Activated CD8-positive, alpha-beta T cell treated with anti-CD3 and anti-CD28 coated beads, Interleukin-2, amount 10 ng/mL, durations not matched to agents 7 days and 5 days (primary cell): ENCODE measurements around the gene NECTIN3. TPM values are rescaled to one million over a fixed set of nuclear protein-coding genes. Genes with fewer than 3 reads are reported as not detected.

Source experiments
- ATAC-seq: fragments of 150-1000 bp; cut with Tn5 transposase; one replicate; pipeline ENCODE4 v1.10.0; 2021; ENCODE audit warnings: moderate library complexity
- CTCF ChIA-PET: fragments of 350-600 bp; sonication (Branson Sonifier 250); formaldehyde crosslinking; loops from one replicate; lab custom pipeline; 2021; ENCODE audit warnings: antibody characterized with exemption; lab: Charles Lee
- POLR2A ChIA-PET: fragments of 350-600 bp; sonication (Branson Sonifier 250); formaldehyde crosslinking; loops from one replicate; lab custom pipeline; 2021; ENCODE audit warnings: antibody characterized with exemption; lab: Charles Lee
- DNase-seq: peaks from one replicate; pipeline ENCODE4 v3.0.0-alpha.2; 2020
- H3K27ac Mint-ChIP-seq: one replicate; pipeline ENCODE4 v1.8.0; 2021; ENCODE audit warnings: mild to moderate bottlenecking, mixed read lengths
- H3K27me3 Mint-ChIP-seq: one replicate; pipeline ENCODE4 v1.8.0; 2021; ENCODE audit warnings: low read depth, mixed read lengths
- H3K36me3 Mint-ChIP-seq: one replicate; pipeline ENCODE4 v1.8.0; 2021; ENCODE audit warnings: low read depth, mixed read lengths
- H3K4me1 Mint-ChIP-seq: one replicate; pipeline ENCODE4 v1.8.0; 2021; ENCODE audit warnings: low read depth, mixed read lengths
- H3K4me3 Mint-ChIP-seq: one replicate; pipeline ENCODE4 v1.8.0; 2021; ENCODE audit warnings: mild to moderate bottlenecking, mixed read lengths
- H3K9me3 Mint-ChIP-seq: one replicate; pipeline ENCODE4 v1.8.0; 2022; ENCODE audit warnings: mixed read lengths; ENCODE audit not compliant: insufficient read depth
- total RNA-seq, 2 experiments: library from RNA; stranded (reverse); gene quantifications; one replicate each; pipeline ENCODE4 v1.2.3, GENCODE V29; 2021

Gene NECTIN3
- total RNA-seq, 2 experiments from 2014 or later = 6.1 to 7.6 TPM

DNA sequence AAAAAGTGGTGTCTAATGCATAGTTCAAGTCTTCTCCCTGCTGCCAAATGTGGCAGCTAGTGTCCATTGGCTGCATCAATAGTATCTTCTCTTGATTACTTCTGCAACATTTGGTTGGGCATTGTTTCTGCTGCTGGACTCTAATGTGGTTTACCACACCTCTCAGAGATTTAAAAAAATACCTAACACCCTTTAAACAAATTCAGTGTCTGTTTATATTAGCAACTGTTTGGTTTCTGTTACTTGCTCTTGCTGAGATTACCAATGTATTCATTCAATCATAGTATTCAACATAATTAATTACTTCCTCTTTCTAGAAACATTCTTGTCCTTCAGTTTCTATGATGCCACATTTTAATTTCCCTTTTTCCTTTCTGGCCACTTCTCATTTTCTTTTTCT, 20.3 kb upstream of the NECTIN3 start:
- no peaks in the 10 kb centered on the region for H3K4me1 Mint-ChIP-seq
- ChIA-PET CTCF (no interaction called here), POLR2A (no interaction called here)
- no peak overlapping the region for H3K4me3 Mint-ChIP-seq
- H3K27ac Mint-ChIP-seq = no peak overlapping the region
- ATAC-seq = no peak
- no peaks in the 10 kb centered on the region for H3K27me3 Mint-ChIP-seq
- H3K9me3 Mint-ChIP-seq = no peaks in the 10 kb centered on the region
- DNase-seq = no peak
- H3K36me3 Mint-ChIP-seq = no peaks in the 10 kb centered on the region

DNA sequence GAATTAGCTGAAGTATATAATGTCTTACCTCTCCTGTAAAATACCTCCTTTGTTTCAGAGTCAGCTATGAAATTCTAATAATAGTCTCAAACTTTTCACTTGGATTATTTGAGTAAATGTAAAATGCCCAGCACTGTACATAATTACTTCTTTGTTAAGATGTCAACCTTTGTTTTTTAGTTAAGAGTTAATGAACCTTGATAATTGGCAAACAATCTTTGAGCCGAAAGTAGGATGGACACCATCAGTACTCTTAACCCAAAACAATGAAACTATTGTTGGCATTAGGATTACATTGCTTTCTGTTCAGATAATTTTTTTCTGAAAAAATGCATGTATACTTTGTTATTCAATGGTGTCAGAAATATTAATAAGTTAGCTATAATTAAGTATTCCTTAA, 3.0 kb upstream of the NECTIN3 start:
- Mint-ChIP-seq H3K36me3 (no peaks in the 10 kb centered on the region), H3K4me3 (no peak overlapping the region), H3K4me1 (peaks cover 23% of the 10 kb centered on the region), H3K9me3 (no peaks in the 10 kb centered on the region), H3K27ac (no peak overlapping the region), H3K27me3 (peaks cover 41% of the 10 kb centered on the region)
- ChIA-PET CTCF (interaction anchor here (3.2 kb wide), 1 partner anchor 12 kb away, joined by 16 read pairs; no protein-coding TSS in a partner anchor), POLR2A (interaction anchor here (1.2 kb wide), 1 partner anchor 8 kb away, joined by 3 read pairs; no protein-coding TSS in a partner anchor)
- DNase-seq (no peak), ATAC-seq (no peak)

DNA sequence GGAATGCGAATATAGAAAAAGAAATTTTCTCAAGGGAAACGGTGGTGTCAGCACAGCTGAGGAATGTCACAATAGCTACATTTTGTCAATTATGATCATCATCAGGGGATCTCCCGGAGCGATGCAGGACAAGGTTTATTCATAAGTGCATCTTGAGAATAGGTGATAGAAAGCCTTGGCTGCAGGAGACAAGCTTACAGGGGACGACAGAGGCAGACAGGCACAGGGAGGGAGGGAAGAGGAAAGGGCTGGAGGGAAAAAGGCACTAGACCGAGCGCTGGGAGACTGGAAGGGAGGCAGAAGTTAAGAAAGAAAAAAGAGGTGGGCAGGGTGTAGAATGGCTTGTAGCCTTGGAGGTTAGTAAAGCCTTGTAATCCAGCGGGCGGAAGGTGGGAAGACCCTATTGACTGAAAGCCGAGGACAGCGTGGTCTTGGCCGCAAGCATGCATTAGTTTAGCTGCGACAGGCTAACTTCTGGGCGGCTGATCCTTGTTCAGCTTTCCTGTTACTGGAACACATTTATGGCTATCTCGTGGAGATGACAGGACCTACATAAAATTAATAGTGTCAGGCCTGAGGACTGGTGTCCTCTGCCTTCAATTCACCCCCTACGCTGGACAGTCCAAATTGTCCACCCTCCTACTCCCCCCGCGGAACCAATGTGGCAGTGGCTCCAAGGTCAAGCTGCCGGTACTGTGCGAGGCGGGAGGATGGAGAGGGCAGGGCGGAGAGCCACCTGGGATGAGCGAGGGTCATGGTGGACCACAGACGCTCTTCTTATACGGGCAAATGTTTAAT, 1.4 kb upstream of the NECTIN3 start:
- Mint-ChIP-seq H3K27me3 (peaks cover 50% of the 10 kb centered on the region), H3K4me1 (peaks cover 23% of the 10 kb centered on the region), H3K36me3 (no peaks in the 10 kb centered on the region), H3K9me3 (no peaks in the 10 kb centered on the region), H3K27ac (peak overlapping the region; percentile 30), H3K4me3 (peak overlapping the region; percentile 79)
- ChIA-PET CTCF (interaction anchor here (1.0 to 3.2 kb wide), 4 partner anchors 11 to 469 kb away, joined by 3 to 16 read pairs (median 4); no protein-coding TSS in a partner anchor), POLR2A (interaction anchor here (1.1 to 1.2 kb wide), 2 partner anchors 10 to 474 kb away, joined by 3 read pairs; no protein-coding TSS in a partner anchor)
- DNase-seq = no peak
- no peak for ATAC-seq

DNA sequence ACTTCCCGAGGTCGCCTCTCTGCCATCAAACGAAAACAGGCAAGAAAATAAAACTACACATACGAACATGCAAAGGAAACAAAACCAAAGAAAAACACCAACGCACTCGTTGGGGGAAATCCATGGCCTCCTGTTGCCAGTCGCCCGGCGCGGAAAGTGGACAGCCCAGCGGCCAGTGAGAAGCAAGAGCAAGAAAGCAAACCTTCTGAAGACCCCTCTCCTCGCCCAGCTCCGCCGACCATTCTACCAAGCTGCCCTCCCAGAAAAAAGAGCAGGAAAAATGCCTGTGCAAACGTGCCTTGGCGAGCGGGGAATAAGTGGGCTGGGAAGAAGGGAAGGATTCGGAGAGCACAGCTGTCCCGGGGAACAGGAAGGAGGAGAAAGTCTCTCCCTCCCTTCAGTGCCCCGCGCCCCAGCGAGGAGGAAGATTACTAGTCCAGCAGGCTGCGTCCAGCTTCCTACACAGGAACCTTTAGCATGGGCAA, 802 bp upstream of the NECTIN3 start:
- DNase-seq (peak; percentile 30), ATAC-seq (no peak)
- ChIA-PET POLR2A (interaction anchor here (1.1 kb wide), 1 partner anchor 474 kb away, joined by 3 read pairs; no protein-coding TSS in a partner anchor), CTCF (interaction anchor here (1.6 to 3.2 kb wide), 2 partner anchors 10 to 266 kb away, joined by 5 to 16 read pairs; no protein-coding TSS in a partner anchor)
- Mint-ChIP-seq H3K27me3 (peaks cover 57% of the 10 kb centered on the region), H3K27ac (peak overlapping the region; percentile 30), H3K36me3 (no peaks in the 10 kb centered on the region), H3K4me3 (peak overlapping the region; percentile 79), H3K9me3 (no peaks in the 10 kb centered on the region), H3K4me1 (peaks cover 23% of the 10 kb centered on the region)

DNA sequence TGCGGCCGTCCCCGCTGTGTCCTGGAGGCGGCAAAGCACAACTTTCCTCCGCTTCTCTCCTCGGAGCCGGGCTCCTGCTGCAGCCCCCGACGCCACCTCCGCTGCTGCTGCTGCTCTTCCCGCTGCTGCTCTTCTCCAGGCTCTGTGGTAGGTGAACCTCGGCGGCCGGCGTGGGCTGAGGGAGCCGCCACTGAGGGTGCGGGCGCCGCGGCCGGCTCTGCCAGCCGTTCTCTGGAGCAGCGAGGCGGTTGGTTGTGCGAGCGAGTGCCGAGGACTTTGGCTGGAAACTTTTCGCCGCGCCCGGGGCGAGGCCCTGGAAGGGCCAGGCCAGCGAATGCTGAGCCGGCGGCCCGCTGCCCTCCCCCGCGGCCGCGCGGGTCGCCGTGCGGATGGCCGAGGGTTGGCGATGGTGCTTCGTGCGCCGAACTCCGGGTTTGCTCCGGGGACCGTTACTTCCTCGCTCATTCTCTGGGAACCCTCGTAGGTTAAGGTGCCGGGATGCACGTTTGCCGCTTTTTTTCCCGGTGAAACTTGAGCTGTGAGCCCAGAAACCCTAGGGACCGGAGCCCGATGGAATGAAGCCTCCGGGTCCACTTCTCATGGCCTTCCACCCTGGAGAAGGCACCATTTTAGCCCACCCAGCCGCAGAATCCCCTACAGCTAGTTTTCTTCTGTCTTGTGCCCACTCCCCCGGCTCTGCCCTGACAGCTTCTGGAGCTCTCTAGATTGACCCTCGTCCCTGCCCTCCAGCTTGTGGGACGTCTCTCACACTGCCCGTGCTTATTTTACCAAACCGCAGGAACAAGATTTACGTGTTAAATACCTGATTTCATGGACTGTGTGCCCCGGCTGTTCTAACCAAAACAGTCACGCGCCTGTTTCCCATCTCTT, 660 bp downstream of the NECTIN3 start:
- H3K27ac Mint-ChIP-seq = no peak overlapping the region
- H3K4me1 Mint-ChIP-seq = peaks cover 23% of the 10 kb centered on the region
- POLR2A ChIA-PET = interaction anchor here (0.6 kb wide), 1 partner anchor 535 kb away, joined by 3 read pairs; no protein-coding TSS in a partner anchor
- no peaks in the 10 kb centered on the region for H3K9me3 Mint-ChIP-seq
- CTCF ChIA-PET = interaction anchor here (1.3 kb wide), 1 partner anchor 12 kb away, joined by 3 read pairs; no protein-coding TSS in a partner anchor
- H3K36me3 Mint-ChIP-seq = no peaks in the 10 kb centered on the region
- ATAC-seq (peak; percentile 48), DNase-seq (peak; percentile 28)
- peak overlapping the region; percentile 79 for H3K4me3 Mint-ChIP-seq
- peaks cover 56% of the 10 kb centered on the region for H3K27me3 Mint-ChIP-seq

DNA sequence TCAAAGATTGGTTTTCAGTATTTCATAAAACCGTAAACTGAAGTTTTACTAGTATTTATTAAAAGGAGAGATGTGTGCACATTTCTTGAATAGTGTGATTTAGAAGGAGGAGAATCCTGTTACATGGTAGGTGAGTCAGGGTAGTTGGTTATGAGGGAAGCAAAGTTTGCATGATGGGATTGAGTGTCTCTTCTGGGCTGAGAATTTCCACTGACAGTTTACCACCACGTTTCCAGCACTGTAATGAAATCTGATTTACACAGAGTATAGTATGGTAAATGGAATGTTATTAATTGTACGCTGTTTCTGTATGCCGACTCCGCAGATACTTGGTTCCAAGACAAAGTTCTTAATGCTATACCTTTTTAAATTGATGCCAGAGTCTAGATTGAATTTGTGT, 1.6 kb downstream of the NECTIN3 start:
- Mint-ChIP-seq H3K4me3 (peak overlapping the region; percentile 79), H3K9me3 (no peaks in the 10 kb centered on the region), H3K27ac (no peak overlapping the region), H3K4me1 (peaks cover 23% of the 10 kb centered on the region), H3K36me3 (no peaks in the 10 kb centered on the region), H3K27me3 (peaks cover 51% of the 10 kb centered on the region)
- ChIA-PET POLR2A (no interaction called here), CTCF (interaction anchor here (1.3 to 1.6 kb wide), 2 partner anchors 13 to 265 kb away, joined by 3 to 4 read pairs; no protein-coding TSS in a partner anchor)
- no peak for DNase-seq
- no peak for ATAC-seq

DNA sequence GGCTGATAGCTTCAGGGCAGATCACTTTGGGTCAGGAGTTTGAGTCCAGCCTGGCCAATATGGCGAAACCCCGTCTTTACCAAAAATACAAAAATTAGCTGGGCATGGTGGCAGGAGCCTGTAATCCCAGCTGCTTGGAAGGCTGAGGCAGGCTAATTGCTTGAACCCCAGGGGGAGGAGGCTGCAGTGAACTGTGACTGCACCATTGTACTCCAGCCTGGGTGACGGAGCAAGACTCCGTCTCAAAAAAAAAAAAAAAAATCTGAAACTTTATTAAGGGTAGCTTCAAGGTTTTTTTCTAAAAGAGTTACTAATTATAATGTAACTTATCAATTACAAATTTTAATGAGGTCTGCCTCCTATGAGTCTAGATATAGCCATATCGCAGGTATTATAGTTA, 5.1 kb downstream of the NECTIN3 start:
- Mint-ChIP-seq H3K4me1 (peaks cover 12% of the 10 kb centered on the region), H3K27me3 (peaks cover 34% of the 10 kb centered on the region), H3K36me3 (no peaks in the 10 kb centered on the region), H3K27ac (no peak overlapping the region), H3K9me3 (no peaks in the 10 kb centered on the region), H3K4me3 (no peak overlapping the region)
- no peak for ATAC-seq
- ChIA-PET POLR2A (no interaction called here), CTCF (no interaction called here)
- no peak for DNase-seq

DNA sequence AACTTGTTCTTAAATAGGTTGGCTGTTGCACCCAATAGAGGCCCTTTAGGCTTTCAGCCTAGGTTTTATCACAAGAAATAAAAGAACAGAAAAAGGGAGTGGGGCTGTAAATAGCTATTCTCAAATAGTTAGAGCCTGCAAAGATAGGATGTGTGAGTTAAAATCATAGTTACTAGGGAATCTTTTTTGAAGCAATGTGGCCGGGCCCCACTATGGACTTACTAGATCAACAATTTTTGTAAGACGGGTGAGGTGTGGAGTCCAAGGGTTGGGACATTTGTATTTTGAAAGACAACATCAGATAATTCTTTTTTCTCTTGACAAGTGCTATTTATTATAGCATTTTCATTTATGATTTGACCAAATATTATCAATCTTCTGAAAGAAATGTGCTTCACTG, 5.8 kb downstream of the NECTIN3 start:
- ChIA-PET CTCF (no interaction called here), POLR2A (no interaction called here)
- no peak overlapping the region for H3K4me3 Mint-ChIP-seq
- no peaks in the 10 kb centered on the region for H3K9me3 Mint-ChIP-seq
- peaks cover 12% of the 10 kb centered on the region for H3K4me1 Mint-ChIP-seq
- DNase-seq = no peak
- ATAC-seq = no peak
- peaks cover 34% of the 10 kb centered on the region for H3K27me3 Mint-ChIP-seq
- no peaks in the 10 kb centered on the region for H3K36me3 Mint-ChIP-seq
- no peak overlapping the region for H3K27ac Mint-ChIP-seq

DNA sequence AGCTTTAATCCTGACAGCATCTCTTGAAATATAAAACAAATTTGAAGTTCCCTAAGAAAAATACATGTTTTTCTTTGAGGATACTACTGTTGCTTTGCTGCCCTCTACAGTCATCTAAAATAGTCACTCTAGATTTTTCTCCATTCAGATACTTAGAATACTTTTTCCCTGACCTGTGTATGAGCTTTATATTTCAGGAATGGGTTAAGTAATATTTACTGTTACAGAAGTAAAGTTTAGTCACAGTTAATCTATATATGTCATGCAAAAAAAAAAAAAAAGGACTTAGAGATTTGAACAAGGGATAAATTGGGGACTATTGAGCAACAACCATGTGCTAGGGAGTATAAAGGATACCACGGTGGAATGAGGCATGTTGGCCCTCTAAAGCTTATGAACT, 8.8 kb downstream of the NECTIN3 start:
- H3K27me3 Mint-ChIP-seq = peaks cover 11% of the 10 kb centered on the region
- ATAC-seq = no peak
- CTCF ChIA-PET = interaction anchor here (0.6 to 3.6 kb wide), 6 partner anchors 11 to 749 kb away, joined by 3 to 16 read pairs (median 4); no protein-coding TSS in a partner anchor
- no peak for DNase-seq
- H3K36me3 Mint-ChIP-seq = no peaks in the 10 kb centered on the region
- POLR2A ChIA-PET = no interaction called here
- H3K4me1 Mint-ChIP-seq = no peaks in the 10 kb centered on the region
- no peak overlapping the region for H3K4me3 Mint-ChIP-seq
- H3K27ac Mint-ChIP-seq = no peak overlapping the region
- H3K9me3 Mint-ChIP-seq = no peaks in the 10 kb centered on the region

DNA sequence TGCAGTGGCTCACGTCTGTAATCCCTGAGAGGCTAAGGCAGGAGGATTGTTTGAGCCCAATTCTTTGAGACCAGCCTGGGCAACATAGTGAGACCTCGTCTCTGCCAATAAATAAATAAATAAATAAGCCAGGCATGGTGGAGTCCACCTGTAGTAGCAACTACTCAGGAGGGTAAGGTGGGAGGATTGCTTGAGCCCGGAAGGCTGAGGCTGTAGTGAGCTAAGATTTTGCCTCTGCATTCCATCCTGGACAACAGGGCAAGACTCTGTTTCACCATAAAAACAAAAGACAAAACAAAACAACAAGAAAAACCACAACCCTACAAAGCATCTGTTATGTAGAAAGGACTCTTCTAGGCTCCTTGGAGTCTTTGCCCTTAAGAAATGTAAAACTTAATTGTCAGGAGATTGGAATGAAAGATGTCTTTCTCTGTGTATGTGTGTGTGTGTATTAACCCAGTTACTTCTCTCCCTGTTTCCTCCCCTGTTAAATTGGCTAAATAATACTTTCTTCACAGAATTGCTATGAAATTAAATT, 9.5 kb downstream of the NECTIN3 start:
- Mint-ChIP-seq H3K36me3 (no peaks in the 10 kb centered on the region), H3K27ac (no peak overlapping the region), H3K4me1 (no peaks in the 10 kb centered on the region), H3K9me3 (no peaks in the 10 kb centered on the region), H3K27me3 (peaks cover 7% of the 10 kb centered on the region), H3K4me3 (no peak overlapping the region)
- DNase-seq (no peak), ATAC-seq (no peak)
- CTCF ChIA-PET = interaction anchor here (0.6 to 3.6 kb wide), 5 partner anchors 12 to 750 kb away, joined by 3 to 16 read pairs (median 3); no protein-coding TSS in a partner anchor
- POLR2A ChIA-PET = no interaction called here

DNA sequence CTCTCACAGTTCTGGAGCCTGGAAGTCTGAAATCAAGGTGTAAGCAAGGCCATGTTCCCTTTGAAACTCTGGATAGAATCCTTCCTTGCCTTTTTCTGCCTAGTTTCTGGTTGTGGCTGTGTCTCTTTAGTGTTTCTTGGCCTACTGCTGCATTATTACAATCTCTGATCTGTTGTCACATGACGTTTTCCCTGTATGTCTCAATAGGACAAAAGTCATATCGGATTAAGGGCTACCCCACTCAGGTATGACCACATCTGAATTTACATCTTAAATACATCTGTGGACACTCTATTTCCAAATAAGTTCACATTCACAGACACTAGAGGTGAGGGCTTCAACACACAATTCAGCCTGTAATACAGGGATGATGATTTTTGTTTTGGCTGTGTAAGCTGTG, 13.3 kb downstream of the NECTIN3 start:
- no peak for ATAC-seq
- H3K27ac Mint-ChIP-seq = no peak overlapping the region

More for the DNA sequence above, 13.3 kb downstream of the NECTIN3 start:
- no peak for DNase-seq
- no peaks in the 10 kb centered on the region for H3K27me3 Mint-ChIP-seq
- no peaks in the 10 kb centered on the region for H3K4me1 Mint-ChIP-seq
- ChIA-PET CTCF (no interaction called here), POLR2A (no interaction called here)
- no peaks in the 10 kb centered on the region for H3K36me3 Mint-ChIP-seq
- H3K4me3 Mint-ChIP-seq = no peak overlapping the region
- no peaks in the 10 kb centered on the region for H3K9me3 Mint-ChIP-seq
